ENCODE measurements around the gene AFTPH. TPM values are rescaled to one million over a fixed set of nuclear protein-coding genes. Genes with fewer than 3 reads are reported as not detected.

AFTPH gene, protein sequence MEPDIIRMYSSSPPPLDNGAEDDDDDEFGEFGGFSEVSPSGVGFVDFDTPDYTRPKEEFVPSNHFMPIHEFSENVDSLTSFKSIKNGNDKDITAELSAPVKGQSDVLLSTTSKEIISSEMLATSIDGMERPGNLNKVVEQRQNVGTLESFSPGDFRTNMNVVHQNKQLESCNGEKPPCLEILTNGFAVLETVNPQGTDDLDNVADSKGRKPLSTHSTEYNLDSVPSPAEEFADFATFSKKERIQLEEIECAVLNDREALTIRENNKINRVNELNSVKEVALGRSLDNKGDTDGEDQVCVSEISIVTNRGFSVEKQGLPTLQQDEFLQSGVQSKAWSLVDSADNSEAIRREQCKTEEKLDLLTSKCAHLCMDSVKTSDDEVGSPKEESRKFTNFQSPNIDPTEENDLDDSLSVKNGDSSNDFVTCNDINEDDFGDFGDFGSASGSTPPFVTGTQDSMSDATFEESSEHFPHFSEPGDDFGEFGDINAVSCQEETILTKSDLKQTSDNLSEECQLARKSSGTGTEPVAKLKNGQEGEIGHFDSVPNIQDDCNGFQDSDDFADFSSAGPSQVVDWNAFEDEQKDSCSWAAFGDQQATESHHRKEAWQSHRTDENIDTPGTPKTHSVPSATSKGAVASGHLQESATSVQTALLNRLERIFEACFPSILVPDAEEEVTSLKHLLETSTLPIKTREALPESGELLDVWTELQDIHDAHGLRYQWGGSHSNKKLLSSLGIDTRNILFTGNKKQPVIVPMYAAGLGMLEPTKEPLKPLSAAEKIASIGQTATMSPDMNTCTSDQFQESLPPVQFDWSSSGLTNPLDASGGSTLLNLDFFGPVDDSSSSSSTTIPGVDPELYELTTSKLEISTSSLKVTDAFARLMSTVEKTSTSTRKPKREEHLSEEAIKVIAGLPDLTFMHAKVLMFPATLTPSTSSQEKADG
- total RNA-seq (10 to 100 TPM; 24.2 to 24.3 TPM), total RNA-seq (63.6 to 209 (median 130) reads per million in 172 experiments)
- 43.8 TPM for polyA plus RNA-seq (2013, experiment 1 of 2)
- 51.2 TPM for polyA plus RNA-seq (2013, experiment 2 of 2)

DNA sequence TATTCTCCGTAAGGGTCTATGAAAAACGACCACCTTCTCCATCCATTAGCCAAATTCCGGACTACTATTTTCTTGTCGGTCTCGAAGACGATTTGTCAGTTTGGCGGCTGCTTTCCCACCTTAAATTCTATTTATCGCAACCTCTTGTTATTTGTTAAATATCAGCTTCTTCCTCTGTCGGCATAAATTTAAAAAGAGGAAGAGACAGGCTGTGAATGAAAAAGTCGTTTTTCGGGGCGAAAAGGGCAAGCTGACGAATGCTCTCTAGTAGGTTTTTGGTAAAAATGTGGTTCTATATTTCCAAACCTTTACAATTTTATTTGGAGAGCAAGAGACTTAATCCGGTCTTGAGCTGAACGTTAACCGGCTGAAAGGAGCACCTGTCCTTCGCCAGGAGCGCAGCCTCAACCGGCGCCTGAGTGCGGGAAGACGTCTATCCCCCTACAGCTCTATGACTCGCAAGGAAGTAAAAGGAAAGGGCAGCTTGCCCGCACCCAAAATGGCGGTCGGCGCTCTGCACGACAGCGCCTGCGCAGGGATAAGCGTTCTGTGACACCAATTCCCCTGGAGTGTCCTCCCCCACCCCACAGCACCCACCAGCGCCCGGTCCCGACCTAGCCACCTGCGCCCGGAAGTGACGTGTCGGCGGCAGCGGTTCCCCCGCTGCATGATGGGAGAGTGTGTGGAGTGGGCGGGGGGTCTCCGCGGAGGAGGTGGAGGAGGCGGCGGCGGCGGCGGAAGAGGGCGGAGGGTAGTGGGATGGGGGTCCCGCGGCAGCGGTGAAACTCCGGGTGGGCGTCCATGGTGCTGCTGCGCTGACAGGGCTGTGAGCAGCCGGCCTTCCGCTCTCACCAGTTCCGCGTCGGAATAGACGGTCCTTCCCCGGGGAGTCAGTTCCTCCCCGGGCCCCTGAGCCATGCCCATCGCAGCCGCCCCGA is at the start of gene AFTPH:
AFTPH (plus strand) TSS at position 663 of the 938 bp plus-strand sequence. CDS start 27,147 bp downstream, outside the sequence.
- POLR2A ChIA-PET, result interaction anchor here (0.7 to 3.2 kb wide), 37 partner anchors 9 to 935 kb away, joined by 3 to 47 read pairs (median 4); partner anchors contain the start of genes ACTR2, CEP68, MDH1 and RAB1A
- CTCF ChIA-PET, result interaction anchor here (0.8 to 3.7 kb wide), 17 partner anchors 10 to 505 kb away, joined by 3 to 57 read pairs (median 5); partner anchors contain the start of genes SERTAD2 and VPS54
- peak within 1 kb of the TSS; percentile 99 for H3K27ac Mint-ChIP-seq
- intact Hi-C loops (cut with DNase I, micrococcal nuclease), result loop anchor here (1.0 to 10.0 kb wide), 7 partner anchors 123 to 533 kb away; partner anchors contain the start of genes PELI1 (in 2 of the 2) and CEP68 (in 1 of the 2)
- ATAC-seq (ENCODE audit: poor library complexity) (peak; percentile 90), DNase-seq (peak; percentile 98 to 100 (median 99))
- H3K27ac ChIP-seq (ENCODE audit: low read depth in 1 of 2, low read length in 2 of 2), result peak within 1 kb of the TSS; percentile 72 to 95
- no peaks in the 10 kb centered on the region for H3K9me3 Mint-ChIP-seq
- H3K4me1 Mint-ChIP-seq (ENCODE audit: low read depth), result peaks cover 47% of the 10 kb centered on the region
- H3K27me3 ChIP-seq (ENCODE audit: control insufficient read depth in 1 of 2, insufficient read depth in 2 of 2, low read length in 2 of 2), result no peaks in the 10 kb centered on the region
- H3K4me1 ChIP-seq (ENCODE audit: insufficient read depth, low read length), result peaks cover 16% of the 10 kb centered on the region
- H3K4me3 ChIP-seq (ENCODE audit: low read length), result peak within 1 kb of the TSS; percentile 89
- no peaks in the 10 kb centered on the region for H3K27me3 Mint-ChIP-seq
- TF ChIP-seq, protein P1, sequence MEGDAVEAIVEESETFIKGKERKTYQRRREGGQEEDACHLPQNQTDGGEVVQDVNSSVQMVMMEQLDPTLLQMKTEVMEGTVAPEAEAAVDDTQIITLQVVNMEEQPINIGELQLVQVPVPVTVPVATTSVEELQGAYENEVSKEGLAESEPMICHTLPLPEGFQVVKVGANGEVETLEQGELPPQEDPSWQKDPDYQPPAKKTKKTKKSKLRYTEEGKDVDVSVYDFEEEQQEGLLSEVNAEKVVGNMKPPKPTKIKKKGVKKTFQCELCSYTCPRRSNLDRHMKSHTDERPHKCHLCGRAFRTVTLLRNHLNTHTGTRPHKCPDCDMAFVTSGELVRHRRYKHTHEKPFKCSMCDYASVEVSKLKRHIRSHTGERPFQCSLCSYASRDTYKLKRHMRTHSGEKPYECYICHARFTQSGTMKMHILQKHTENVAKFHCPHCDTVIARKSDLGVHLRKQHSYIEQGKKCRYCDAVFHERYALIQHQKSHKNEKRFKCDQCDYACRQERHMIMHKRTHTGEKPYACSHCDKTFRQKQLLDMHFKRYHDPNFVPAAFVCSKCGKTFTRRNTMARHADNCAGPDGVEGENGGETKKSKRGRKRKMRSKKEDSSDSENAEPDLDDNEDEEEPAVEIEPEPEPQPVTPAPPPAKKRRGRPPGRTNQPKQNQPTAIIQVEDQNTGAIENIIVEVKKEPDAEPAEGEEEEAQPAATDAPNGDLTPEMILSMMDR (IDR thresholded peaks at IDR 0.05), result no peak
- H3K36me3 Mint-ChIP-seq (ENCODE audit: low read depth), result peaks cover 20% of the 10 kb centered on the region
- peak within 1 kb of the TSS; percentile 100 for H3K4me3 Mint-ChIP-seq
- H3K36me3 ChIP-seq (ENCODE audit: insufficient read depth, low read length), result no peaks in the 10 kb centered on the region
- H3K9me3 ChIP-seq (ENCODE audit: control insufficient read depth in 1 of 2, insufficient read depth in 1 of 2, low read length in 2 of 2), result no peaks in the 10 kb centered on the region

DNA sequence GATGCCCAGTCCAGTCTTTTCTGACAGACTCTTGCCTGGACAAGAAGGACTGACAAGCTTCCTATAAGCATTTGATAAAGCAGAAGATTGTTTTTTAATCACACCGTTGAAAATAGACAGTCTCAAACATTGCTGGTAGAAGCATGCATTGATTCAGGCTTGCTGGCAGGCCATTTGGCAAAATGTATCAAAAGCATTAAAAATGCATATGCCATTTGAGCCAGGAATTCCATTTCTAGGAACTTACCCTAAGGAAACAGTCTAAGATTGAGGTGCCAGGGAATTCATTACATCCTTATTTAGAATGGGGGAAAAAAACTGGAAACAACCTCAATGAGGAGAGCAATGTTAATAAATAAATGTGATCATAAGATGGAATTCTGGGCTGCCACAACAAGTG is 49.5 kb upstream of the AFTPH start:
- Mint-ChIP-seq H3K27me3 (peaks cover 4% of the 10 kb centered on the region), H3K4me3 (no peak overlapping the region), H3K4me1 (ENCODE audit: low read depth) (no peaks in the 10 kb centered on the region), H3K27ac (no peak overlapping the region), H3K9me3 (no peaks in the 10 kb centered on the region), H3K36me3 (ENCODE audit: low read depth) (no peaks in the 10 kb centered on the region)
- TF ChIP-seq, protein P1 (IDR thresholded peaks at IDR 0.05), result no peak
- Histone ChIP-seq H3K27me3 (ENCODE audit: control insufficient read depth in 1 of 2, insufficient read depth in 2 of 2, low read length in 2 of 2) (no peaks in the 10 kb centered on the region), H3K4me1 (ENCODE audit: insufficient read depth, low read length) (peaks cover 5% of the 10 kb centered on the region), H3K27ac (ENCODE audit: low read depth in 1 of 2, low read length in 2 of 2) (no peak overlapping the region), H3K4me3 (ENCODE audit: low read length) (no peak overlapping the region), H3K36me3 (ENCODE audit: insufficient read depth, low read length) (no peaks in the 10 kb centered on the region), H3K9me3 (ENCODE audit: control insufficient read depth in 1 of 2, insufficient read depth in 1 of 2, low read length in 2 of 2) (no peaks in the 10 kb centered on the region)
- intact Hi-C loops (cut with DNase I, micrococcal nuclease), result no loop called here
- ChIA-PET POLR2A (no interaction called here), CTCF (no interaction called here)
- ATAC-seq (ENCODE audit: poor library complexity), result no peak
- DNase-seq, result no peak
